Nucleus accumbens (tissue), 56 donors: Measurements from ENCODE around the gene TPRKB.
A peak's percentile ranks its signal among the peaks of the same experiment; 100 is the strongest.
"Not testable (repeated sequence)": the region's sequence is repeated elsewhere in the genome, so short reads cannot be mapped to it uniquely, and the experiment has no call there.

Experiments used
- DNase-seq, 56 donors: peaks; one replicate each; lab custom pipeline; 2025; lab: John Stamatoyannopoulos, UW

TPRKB gene

DNA sequence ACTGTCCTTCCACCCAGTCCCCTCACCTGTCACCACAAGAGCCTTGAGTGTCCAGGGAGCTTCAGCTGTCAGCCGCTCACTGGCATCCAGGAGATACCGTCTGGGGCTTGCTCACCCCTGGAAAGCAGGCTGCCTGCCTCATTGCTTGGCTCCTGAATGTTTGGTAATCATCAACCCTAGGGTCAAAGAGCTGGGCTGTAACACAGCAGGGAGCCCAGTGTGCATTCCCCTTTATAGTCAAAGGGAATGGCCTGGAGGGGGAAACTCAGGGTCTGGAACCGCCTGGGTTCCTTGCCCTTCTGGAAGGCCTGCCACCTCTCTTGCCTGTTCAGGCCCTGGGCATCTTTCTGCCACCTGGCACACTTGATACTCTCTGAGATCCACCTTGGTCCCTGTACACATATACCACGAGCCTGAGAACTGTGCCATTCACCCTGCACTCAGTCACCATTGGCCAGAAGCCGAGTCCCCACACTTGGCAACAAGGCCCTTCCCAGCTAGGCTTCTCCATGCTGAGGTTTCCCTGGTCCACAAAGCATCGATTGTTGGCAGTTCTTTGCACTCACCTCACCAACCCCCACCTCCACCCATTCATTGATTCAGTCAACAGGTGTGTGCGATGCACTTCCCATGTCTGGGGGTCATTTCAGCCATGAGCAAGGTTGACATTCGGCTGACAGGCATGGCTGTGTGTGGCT is 35.0 kb downstream of the TPRKB start:
- DNase-seq: no peak

DNA sequence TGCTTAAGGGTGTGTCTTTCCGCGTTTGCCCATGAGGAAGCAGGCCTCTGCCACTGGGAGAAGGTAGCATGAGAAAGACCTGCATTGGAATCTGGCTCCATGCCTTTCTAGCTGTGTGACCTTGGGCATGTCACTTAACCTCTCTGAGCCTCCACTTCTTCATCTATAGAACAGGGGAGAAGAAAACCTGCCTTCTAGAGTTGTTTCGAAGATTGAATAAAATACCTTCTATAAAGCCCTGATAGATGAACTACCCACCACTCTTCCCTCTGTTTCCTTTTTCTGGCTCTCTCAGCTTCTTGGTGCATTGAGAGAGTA is 35.7 kb downstream of the TPRKB start:
- DNase-seq: not testable (repeated sequence)

DNA sequence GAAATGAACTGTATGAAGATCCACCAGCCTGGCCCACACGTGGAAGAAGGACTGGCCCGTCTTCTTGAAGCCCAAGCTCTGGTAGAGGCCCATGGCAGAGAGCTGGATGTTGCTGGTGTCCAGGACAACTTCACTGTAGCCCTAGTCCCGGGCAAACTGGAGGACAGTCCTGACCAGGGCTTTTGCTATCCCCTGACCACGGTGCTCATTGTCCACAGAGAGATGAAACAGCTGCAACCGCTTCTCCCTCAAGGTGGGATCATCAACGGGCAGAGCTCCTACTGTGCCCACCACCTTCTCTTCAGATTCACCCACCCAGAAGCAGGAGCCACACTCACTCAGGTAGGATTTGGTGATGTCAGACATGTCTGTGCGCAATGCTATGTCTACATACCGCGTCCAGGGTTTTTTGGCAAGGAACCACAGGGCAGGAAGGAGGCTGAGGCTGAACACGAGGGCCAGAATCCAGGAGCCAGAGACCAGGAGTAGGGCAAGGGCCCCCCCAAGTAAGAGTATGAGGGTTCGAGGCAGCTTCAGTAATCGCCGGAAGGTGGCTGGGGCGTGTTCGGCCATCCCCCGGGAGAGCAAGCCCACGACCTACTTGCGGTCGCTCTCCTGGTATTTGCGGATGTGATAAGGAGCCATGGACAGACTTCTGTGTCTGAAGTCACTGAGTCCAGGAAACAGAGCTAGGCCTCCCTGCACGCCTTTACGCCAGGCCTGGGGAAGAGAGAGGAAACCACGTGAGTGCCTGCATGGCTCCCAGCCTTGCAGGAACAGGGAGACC is 36.3 kb downstream of the TPRKB start:
- DNase-seq: no peak

GRCh38 chr2:73700131-73700611 is 37.0 kb downstream of the TPRKB start:
- no peak for DNase-seq

DNA sequence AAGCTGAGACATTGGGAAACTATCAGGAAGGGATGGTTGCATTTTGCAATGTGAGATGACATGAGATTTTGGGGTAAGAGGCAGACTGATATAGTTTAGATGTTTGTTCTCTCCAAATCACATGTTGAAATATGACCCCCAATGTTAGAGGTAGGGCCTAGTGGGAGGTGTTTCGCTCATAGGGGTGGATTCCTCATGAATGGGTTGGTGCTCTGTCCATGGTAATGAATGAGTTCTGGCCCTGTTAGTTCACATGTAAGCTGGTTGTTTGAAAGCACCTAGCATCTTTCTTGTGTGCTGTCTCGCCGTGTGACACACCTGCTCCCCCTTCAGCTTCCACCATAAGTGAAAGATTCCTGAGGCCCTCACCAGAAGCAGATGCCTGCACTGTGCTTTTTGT is 37.7 kb downstream of the TPRKB start:
- DNase-seq: no peak

DNA sequence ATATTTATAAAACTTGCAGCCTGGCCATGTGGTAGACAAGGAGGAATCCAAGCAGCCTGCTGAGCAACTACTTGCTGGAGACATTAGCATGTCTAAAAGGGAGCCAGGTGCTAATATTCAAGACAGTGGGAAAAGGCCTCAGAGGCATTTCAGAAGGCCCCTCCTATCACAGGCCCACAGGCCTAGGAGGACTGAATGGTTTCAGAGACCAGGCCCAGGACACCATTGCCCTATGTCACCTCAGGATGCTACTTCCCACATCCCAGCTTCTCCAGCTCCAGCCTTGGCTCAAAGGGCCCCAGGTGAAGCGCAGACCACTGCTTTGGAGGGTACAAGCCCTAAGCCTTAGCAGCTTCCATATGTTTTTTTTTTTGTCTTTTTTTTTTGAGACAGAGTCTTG is 39.0 kb downstream of the TPRKB start:
- no peak for DNase-seq

- DNase-seq: no peak
These were observed 39.5 kb downstream of the TPRKB start for GRCh38 chr2:73697606-73698005.

GRCh38 chr2:73696985-73697384 is 40.2 kb downstream of the TPRKB start:
- DNase-seq: not testable (repeated sequence)

GRCh38 chr2:73696521-73696920 is 40.6 kb downstream of the TPRKB start:
- not testable (repeated sequence) for DNase-seq

GRCh38 chr2:73690372-73691088 is 46.6 kb downstream of the TPRKB start:
- not testable (repeated sequence) for DNase-seq

- DNase-seq: not testable (repeated sequence)
These were observed 48.7 kb downstream of the TPRKB start for GRCh38 chr2:73688494-73688893.

DNA sequence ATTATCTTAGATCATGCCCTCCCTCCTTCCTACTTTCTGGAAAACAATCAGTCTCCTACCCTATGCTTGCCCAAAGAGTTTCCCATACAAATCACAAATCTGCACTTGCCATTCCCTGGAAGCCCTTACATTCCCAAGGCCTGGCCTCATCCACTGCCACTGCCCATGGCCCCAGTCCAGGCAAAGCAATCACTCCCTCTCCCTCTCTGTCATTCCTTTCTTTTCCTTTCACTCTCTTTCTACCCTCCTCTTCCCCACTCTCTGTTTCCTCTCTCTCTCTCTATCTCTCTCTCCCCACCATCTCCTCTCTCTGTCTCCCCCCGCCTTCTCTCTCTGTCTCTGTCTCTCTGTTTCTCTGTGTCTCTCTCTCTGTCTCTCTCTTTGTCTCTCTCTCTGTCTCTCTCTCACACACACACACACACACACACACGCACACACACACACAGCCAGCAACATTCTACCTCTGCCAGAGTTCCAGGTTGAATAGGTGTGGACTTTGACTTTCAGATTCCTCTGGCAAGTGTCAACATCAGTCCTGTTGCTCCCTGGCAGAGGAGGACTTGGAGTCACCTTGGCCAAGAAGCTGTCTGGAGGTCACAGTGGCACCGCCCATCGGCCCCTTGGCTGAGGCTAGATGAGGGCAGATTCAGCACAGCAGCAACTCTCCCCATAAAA is 51.2 kb downstream of the TPRKB start:
- DNase-seq: no peak

- DNase-seq: not testable (repeated sequence)
These were observed 52.2 kb downstream of the TPRKB start for GRCh38 chr2:73684905-73685304.

GRCh38 chr2:73684325-73684724 is 52.8 kb downstream of the TPRKB start:
- not testable (repeated sequence) for DNase-seq

GRCh38 chr2:73679951-73680571 is 57.1 kb downstream of the TPRKB start:
- DNase-seq: peak in 2 of 56 donors; percentile 9 to 10
